Measurements from ENCODE around the gene PRPF40B.
"Not testable (repeated sequence)": the region's sequence is repeated elsewhere in the genome, so short reads cannot be mapped to it uniquely, and the experiment has no call there.

Gene PRPF40B
- total RNA-seq, result 8.3 to 13.7 reads per million in 2 donors

DNA sequence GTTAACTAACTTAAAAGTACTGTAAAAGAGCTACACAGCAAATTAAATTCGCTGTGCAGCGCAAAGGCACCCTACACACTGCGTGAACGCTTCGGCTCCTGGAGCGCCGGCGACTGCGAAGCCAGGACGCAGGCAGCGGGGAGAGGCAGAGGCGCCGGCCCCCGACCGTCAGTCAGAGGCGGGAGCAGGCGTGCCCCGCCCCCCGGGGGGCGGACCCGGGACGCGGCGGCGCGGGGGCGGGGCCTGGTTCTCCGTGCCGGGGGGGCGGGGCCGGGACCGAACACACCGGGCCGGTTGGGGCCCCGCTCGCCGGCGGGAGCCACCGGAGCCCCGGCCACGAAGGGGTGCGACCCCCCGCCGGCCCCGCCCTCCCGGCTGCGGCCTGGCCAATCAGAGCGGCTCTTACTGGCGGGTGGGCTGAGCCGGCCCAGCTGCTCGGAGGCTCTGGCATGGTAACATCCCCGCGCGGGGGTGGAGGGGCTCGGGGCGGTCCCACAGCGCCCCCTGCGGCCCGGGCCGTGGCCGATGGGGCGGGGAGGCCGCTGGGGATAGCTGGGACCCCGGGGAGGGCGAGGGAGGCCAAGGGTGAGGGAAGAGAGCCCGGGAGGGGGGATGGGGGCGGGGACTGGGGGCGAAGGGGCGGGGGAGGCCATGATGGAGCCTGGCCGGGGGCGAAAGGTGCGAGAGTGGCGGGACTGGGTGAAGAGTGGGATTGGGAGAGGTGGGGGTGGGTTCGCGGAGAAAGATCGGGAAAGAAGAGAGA lies at the start of gene PRPF40B:
PRPF40B (plus strand) TSS at position 420 of the 763 bp plus-strand sequence; CDS start at position 450, 30 bp downstream.
- DNase-seq, result peak; percentile 83

- no peak for DNase-seq
Measured at GRCh38 chr12:49577589-49578315, 45.6 kb upstream of the PRPF40B start.

DNA sequence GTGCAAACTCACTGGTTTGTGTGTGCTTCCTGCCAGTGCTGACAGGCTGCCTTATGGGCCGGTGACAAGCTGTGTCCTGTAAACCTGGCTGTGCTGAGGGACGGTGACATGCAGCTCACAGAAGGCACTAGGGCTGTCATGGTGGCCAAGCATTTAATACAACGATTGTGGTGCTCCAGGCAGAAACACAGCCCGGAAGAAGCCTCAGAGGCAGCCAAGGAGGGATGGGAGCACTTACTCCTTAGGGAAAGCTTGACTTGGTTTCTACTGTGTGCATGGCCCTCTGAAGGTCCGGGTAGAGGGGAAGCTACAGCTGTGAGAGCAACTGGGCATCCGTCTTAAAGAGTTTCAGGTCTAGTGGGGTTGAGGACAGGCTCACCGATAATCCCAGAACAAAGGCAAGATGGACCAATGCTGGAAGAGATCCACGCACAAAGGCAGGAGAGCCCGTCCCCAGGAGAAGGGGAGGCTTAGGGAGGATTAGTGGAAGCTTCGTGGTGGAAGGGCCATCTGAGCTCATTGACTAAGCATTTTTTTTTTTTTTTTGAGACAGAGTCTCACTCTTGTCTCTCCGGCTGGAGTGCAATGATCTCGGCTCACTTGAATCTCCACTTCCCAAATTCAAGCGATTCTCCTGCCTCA lies 44.8 kb upstream of the PRPF40B start:
- DNase-seq, result no peak

DNA sequence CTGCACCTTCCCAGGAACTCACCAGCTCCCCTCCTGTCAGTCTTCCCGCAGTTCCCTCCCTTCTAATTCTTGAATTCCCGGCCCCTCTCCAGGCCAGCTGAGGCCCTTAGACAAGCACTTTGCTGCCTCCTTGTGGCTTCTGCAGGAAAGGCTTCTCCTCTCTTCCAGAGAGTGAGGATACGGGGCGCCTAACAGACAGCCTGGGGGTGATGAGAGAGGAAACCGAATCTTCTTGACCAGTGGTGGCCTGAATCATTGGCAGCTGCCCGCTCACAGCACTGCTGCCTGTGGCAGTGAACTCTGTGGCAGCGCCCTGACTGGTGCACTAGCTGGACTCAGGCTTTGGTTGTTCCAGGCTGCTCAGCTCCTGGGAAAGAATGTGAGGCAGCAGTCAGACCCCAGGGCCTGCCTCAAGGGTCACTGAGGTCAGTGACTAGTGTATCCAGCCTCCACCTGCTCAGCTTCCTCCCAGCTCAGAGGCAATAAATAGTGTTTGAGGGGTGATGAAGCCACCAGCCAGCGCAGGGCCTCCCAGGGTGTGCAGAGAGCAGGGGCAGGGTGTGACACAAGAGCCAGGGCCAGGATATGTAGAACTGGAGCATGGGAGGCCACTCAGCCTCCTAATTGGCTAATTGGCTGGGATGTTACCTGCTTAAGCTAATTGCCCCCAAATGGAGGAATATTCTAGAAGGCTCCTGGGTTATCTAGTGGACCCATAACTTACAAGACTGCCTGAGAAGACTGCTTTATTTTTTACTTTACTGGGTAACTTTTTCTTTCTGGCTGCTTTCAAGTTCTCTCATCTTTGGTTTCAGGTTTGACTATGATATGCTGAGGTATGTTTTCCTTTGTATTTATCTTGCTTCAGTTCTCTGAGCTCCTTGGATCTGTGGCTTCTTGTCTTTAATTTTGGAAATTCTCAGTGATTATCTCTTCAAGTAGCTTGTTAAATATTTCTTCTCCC lies 42.5 kb upstream of the PRPF40B start:
- DNase-seq, result no peak

- no peak for DNase-seq
Measured at GRCh38 chr12:49582201-49582600, 41.2 kb upstream of the PRPF40B start.

DNA sequence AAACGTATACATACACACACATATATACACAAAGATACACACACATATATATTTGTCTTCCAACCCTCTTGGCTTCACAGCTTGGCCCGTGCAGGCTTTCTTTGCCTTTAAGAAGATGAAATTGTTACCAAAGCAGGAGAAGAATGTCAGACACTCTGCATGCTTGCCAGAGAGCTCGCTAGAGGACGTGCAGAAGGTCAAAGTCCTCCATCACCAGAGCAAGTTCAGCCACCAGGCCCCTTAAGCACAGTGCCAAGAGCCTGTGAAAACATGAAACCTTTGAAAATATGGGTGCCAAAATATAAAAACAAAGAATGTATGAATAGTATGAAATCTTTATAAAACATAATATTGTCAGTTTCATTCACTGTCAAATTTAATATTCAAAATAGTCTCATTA lies 40.5 kb upstream of the PRPF40B start:
- no peak for DNase-seq

GRCh38 chr12:49583366-49584094 lies 39.8 kb upstream of the PRPF40B start:
- DNase-seq, result no peak

- no peak for DNase-seq
Measured at GRCh38 chr12:49584591-49584990, 38.8 kb upstream of the PRPF40B start.

- DNase-seq, result no peak
Measured at GRCh38 chr12:49585477-49586459, 37.6 kb upstream of the PRPF40B start.

DNA sequence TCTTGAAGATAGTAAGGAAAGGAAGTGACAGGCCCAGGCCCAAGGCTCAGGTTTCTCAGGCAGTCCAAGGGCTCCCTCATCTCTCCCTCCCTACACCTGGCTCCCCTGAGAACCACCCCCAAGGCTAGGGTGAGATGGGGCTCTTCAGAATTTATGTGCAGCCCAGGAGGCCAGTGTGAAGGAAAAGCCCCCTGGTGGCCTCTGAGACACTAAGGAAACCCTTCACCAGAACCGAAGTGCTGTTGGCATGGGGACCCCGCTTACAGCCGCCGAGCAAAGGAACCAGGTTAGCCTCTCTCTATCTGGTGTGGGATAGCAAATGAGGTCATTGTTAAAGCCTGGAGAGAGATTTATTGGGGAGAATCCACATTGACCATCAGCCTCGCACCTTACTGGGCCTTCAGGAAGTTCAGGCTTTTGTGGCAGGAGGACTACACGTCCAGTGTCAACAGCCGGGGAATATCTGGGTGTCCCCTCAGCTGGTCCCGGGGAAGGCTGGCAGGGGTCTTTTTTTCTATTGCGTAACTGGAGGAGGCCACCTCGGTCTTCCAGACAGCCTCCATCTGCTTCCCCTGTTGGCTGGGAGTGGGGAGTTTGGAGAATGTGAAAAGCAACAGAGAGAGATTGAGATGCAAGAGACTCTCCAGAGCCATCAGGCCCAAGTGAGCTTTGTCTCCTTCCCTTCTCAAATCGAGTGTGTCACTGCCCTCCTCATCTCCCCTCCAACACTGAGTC lies 36.0 kb upstream of the PRPF40B start:
- no peak for DNase-seq

DNA sequence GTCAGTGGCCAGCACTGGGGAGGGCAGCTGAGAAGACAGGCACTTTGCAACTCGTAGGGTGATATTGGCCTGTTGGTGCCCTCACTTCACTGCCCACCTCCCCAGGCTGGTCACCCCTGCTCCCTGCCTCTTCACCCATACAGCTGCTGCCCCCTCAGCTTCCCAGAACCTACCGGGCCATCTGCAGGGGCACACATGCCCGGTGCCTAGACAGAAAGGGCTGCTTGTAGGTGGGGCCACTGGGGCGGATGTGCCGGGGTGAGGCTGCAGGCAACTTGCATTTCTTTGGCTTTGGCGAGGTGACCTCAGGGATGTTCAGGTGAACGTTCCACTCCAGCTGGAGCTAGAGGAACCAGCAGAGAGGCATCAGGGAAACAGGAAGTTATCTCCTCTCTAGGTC lies 35.1 kb upstream of the PRPF40B start:
- no peak for DNase-seq

DNA sequence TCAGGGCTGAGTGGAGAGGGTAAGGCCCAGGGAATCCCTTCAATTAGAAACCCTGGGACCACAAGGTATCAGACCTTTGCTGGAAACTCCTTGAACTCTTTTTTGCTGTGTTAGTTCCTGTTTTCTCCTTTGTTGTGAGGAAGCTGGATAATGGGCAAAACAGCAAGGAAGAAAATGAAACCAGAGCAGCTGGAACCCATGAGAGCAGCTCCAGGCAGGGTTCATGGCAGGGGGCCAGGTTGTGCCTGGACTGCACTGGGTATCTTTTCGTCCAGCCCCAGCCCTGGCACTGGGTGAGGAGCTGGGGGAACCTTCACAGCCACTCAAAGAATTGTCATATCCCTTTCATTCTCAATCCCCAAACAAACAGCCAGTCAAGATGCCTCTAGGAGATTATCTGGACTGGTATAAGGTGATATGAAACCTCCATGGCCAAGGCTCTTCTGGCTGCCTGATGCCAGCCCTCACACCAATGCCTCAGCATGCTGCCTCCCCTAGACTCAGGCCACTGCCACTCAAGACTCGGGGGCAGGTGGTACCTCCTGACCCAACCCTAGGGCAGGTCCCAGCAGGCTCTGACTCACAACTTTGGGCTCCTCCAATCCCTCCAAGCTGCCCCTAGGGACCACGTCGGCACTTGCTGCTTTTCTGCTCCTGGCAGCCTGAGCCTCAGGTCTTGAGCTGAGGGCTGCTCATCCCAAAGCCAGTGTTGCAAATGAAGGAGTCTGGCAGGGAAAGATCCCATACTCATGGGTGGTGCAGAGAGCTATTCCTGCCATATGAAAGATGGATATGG lies 34.4 kb upstream of the PRPF40B start:
- DNase-seq, result no peak

GRCh38 chr12:49598527-49598926 lies 24.8 kb upstream of the PRPF40B start:
- DNase-seq, result no peak

- DNase-seq, result no peak
Measured at GRCh38 chr12:49599961-49600360, 23.4 kb upstream of the PRPF40B start.

- no peak for DNase-seq
Measured at GRCh38 chr12:49603721-49604120, 19.6 kb upstream of the PRPF40B start.

GRCh38 chr12:49604856-49605255 lies 18.5 kb upstream of the PRPF40B start:
- no peak for DNase-seq

DNA sequence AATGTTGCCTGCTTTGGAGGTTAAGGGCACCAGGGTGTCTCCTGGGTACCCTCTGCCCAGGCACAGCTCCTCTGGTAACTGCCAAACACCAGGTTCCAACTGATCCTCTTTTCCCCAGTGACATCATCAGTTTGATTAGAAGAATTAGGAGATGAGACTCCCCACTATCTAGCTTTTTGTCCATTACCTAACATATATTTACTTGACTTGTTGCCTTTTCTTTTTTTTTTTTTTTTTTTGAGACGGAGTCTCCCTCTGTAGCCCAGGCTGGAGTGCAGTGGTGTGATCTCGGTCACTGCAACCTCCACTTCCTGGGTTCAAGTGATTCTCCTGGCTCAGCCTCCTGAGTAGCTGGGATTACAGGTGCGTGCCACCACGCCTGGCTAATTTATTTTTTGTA lies 17.8 kb upstream of the PRPF40B start, which contains the start of gene FAM186B:
FAM186B (minus strand) TSS at position 101 of the 400 bp plus-strand sequence. CDS start 162 bp downstream, outside the sequence.
- DNase-seq, result not testable (repeated sequence)

- DNase-seq, result no peak
Measured at GRCh38 chr12:49609059-49609874, 14.1 kb upstream of the PRPF40B start.

Measured in activated gamma-delta T cell (primary cell).